ACHN (cell line): ENCODE data around the gene TMEM59.
"Not testable (repeated sequence)": the region's sequence is repeated elsewhere in the genome, so short reads cannot be mapped to it uniquely, and the experiment has no call there.

Experiments
- DNase-seq: peaks from one replicate; pipeline ENCODE4 v3.0.0-alpha.2; 2015
- in situ Hi-C: cut with HindIII; loops from 2 replicates; pipeline ENCODE4 v1.10.0; 2017; ENCODE audit warnings: low sequenced_read_pairs, low pct_ligation_motif_present, low pct_unique_long_range_greater_than_20kb

The TMEM59 gene

GRCh38 chr1:54016343-54017282 is 36.4 kb downstream of the TMEM59 start:
- in situ Hi-C loops = no loop called here
- no peak for DNase-seq

- no peak for DNase-seq
- in situ Hi-C loops = no loop called here
Observed at GRCh38 chr1:54014009-54014629, 38.9 kb downstream of the TMEM59 start.

GRCh38 chr1:54013393-54014008 is 39.5 kb downstream of the TMEM59 start:
- no peak for DNase-seq
- in situ Hi-C loops = no loop called here

- in situ Hi-C loops = no loop called here
- no peak for DNase-seq
Observed at GRCh38 chr1:54012863-54013262, 40.1 kb downstream of the TMEM59 start.

- in situ Hi-C loops = no loop called here
- no peak for DNase-seq
Observed at GRCh38 chr1:54012008-54012325, 41.0 kb downstream of the TMEM59 start.

- no peak for DNase-seq
- in situ Hi-C loops = no loop called here
Observed at GRCh38 chr1:54011316-54012007, 41.5 kb downstream of the TMEM59 start.

- DNase-seq = no peak
- in situ Hi-C loops = no loop called here
Observed at GRCh38 chr1:54010415-54011117, 42.4 kb downstream of the TMEM59 start.

- DNase-seq = no peak
- in situ Hi-C loops = no loop called here
Observed at GRCh38 chr1:54009406-54009805, 43.6 kb downstream of the TMEM59 start.

GRCh38 chr1:54008876-54009275 is 44.1 kb downstream of the TMEM59 start:
- in situ Hi-C loops = no loop called here
- no peak for DNase-seq

GRCh38 chr1:54007613-54008012 is 45.4 kb downstream of the TMEM59 start:
- in situ Hi-C loops = no loop called here
- DNase-seq = no peak

GRCh38 chr1:54006508-54006907 is 46.5 kb downstream of the TMEM59 start:
- in situ Hi-C loops = no loop called here
- DNase-seq = no peak

GRCh38 chr1:54004481-54005049 is 48.4 kb downstream of the TMEM59 start:
- in situ Hi-C loops = no loop called here

GRCh38 chr1:54003750-54004480 is 49.1 kb downstream of the TMEM59 start:
- DNase-seq, in situ Hi-C loops: not testable (repeated sequence)

More at GRCh38 chr1:54004481-54005049, 48.4 kb downstream of the TMEM59 start:
- DNase-seq = no peak

- in situ Hi-C loops = no loop called here
- DNase-seq = no peak
Observed at GRCh38 chr1:54003249-54003646, 49.8 kb downstream of the TMEM59 start.

- no peak for DNase-seq
- in situ Hi-C loops = no loop called here
Observed at GRCh38 chr1:54002544-54003248, 50.3 kb downstream of the TMEM59 start.

GRCh38 chr1:54001591-54001990 is 51.4 kb downstream of the TMEM59 start:
- in situ Hi-C loops = no loop called here

GRCh38 chr1:53999920-54000319 is 53.1 kb downstream of the TMEM59 start:
- no peak for DNase-seq
- in situ Hi-C loops = no loop called here

More at GRCh38 chr1:54001591-54001990, 51.4 kb downstream of the TMEM59 start:
- no peak for DNase-seq
